Endothelial cell of umbilical vein (primary cell): ENCODE data around the gene TM9SF4. TPM values are rescaled to one million over a fixed set of nuclear protein-coding genes. Genes with fewer than 3 reads are reported as not detected.

Source experiments
- BruUV-seq: library from RNA; stranded (reverse); fragments of 400-500 nt; replicated peaks from 2 replicates; lab custom pipeline; 2021; lab: Mats Ljungman, UMichigan
- CTCF ChIA-PET: fragments of 300-600, 350-600 bp; sonication (Branson Sonifier 250); formaldehyde crosslinking; loops from one replicate; lab custom pipeline; 2021; ENCODE audit warnings: antibody characterized with exemption, inconsistent platforms; lab: Charles Lee
- POLR2A ChIA-PET: fragments of 300-600, 350-600 bp; sonication (Branson Sonifier 250); formaldehyde crosslinking; loops from one replicate; lab custom pipeline; 2021; ENCODE audit warnings: antibody characterized with exemption, inconsistent platforms; lab: Charles Lee
- DNase-seq: peaks from one replicate; pipeline ENCODE4 v3.0.0-alpha.2; 2011; ENCODE audit warnings: low read depth, low spot score
- FAIRE-seq: peaks from 2 replicates; lab custom pipeline; 2011; peaks lifted over from hg19 to GRCh38; lab: Jason Lieb, UNC
- H2AFZ ChIP-seq: 2 replicates; pipeline ENCODE4 v1.6.0; 2012; ENCODE audit warnings: low read depth, low read length, control low read depth, inconsistent platforms
- H3K27ac ChIP-seq: 2 replicates; pipeline ENCODE4 v1.5.1; 2011; ENCODE audit warnings: low read depth, mild to moderate bottlenecking, control low read depth, low read length, moderate library complexity; ENCODE audit not compliant: insufficient read depth
- H3K27me3 ChIP-seq, 2 experiments: 2 replicates each; pipeline versions ENCODE4 v1.6.0 to v1.6.1; 2011; ENCODE audit warnings: low read length in 2 of 2, mixed read lengths in 1 of 2; ENCODE audit not compliant: control insufficient read depth in 2 of 2, insufficient read depth in 2 of 2
- H3K36me3 ChIP-seq, 2 experiments: 2 replicates in 1 of 2; 3 replicates in 1 of 2; pipeline ENCODE4 v1.5.1; 2011; ENCODE audit warnings: low read length in 2 of 2, mild to moderate bottlenecking in 1 of 2, moderate library complexity in 1 of 2; ENCODE audit not compliant: control insufficient read depth in 2 of 2, insufficient read depth in 2 of 2; ENCODE audit errors: extremely low read depth in 1 of 2
- H3K4me1 ChIP-seq: 3 replicates; pipeline ENCODE4 v1.5.1; 2011; ENCODE audit warnings: mild to moderate bottlenecking, low read length; ENCODE audit not compliant: control insufficient read depth, insufficient read depth; ENCODE audit errors: extremely low read depth
- H3K4me2 ChIP-seq: 2 replicates; pipeline ENCODE4 v1.6.1; 2011; ENCODE audit warnings: low read length, control low read depth, mixed read lengths; ENCODE audit not compliant: insufficient read depth
- H3K4me3 ChIP-seq, 3 experiments: fragments of 200-600 bp in 1 of 3; sonication (generic), shearing (Covaris generic) in 1 of 3; replicated peaks in 1 of 3; 2 replicates each; pipeline ENCODE4 v1.5.1; 2011 to 2016; ENCODE audit warnings: control low read depth in 3 of 3, low read length in 3 of 3, mild to moderate bottlenecking in 2 of 3, inconsistent platforms in 1 of 3, low read depth in 1 of 3, moderate library complexity in 1 of 3; ENCODE audit not compliant: insufficient read depth in 1 of 3
- H3K79me2 ChIP-seq: 2 replicates; pipeline ENCODE4 v1.6.0; 2012; ENCODE audit warnings: low read length, inconsistent platforms; ENCODE audit not compliant: control insufficient read depth, insufficient read depth
- H3K9ac ChIP-seq: replicated peaks from 2 replicates; pipeline ENCODE3; 2011; ENCODE audit warnings: low read length, control low read depth; ENCODE audit not compliant: insufficient read depth; ENCODE audit errors: extremely low read depth
- H3K9me1 ChIP-seq: replicated peaks from 3 replicates; pipeline ENCODE4 v1.6.0; 2011; ENCODE audit warnings: mild to moderate bottlenecking, low read length; ENCODE audit not compliant: control insufficient read depth, insufficient read depth; ENCODE audit errors: extremely low read depth
- H3K9me3 ChIP-seq: replicated peaks from 2 replicates; pipeline ENCODE4 v1.5.1; 2012; ENCODE audit warnings: low read length, inconsistent platforms; ENCODE audit not compliant: control insufficient read depth, insufficient read depth
- H4K20me1 ChIP-seq: replicated peaks from 2 replicates; pipeline ENCODE3; 2011; ENCODE audit warnings: mild to moderate bottlenecking, low read length; ENCODE audit not compliant: control insufficient read depth, insufficient read depth; ENCODE audit errors: extremely low read depth
- EZH2 ChIP-seq: IDR thresholded peaks from 2 replicates; pipeline ENCODE4 v1.6.1; 2012; ENCODE audit warnings: borderline replicate concordance, low read depth, mild to moderate bottlenecking, moderate library complexity, low read length, inconsistent platforms; ENCODE audit not compliant: severe bottlenecking
- FOS ChIP-seq: IDR thresholded peaks from 2 replicates; pipeline ENCODE4 v1.6.1; 2011; ENCODE audit warnings: mild to moderate bottlenecking, low read length, moderate library complexity, borderline replicate concordance; ENCODE audit not compliant: insufficient read depth
- GATA2 ChIP-seq: IDR thresholded peaks from 2 replicates; pipeline ENCODE4 v1.7.0; 2011; ENCODE audit warnings: low read depth, mild to moderate bottlenecking, moderate library complexity, mixed read lengths, low read length; ENCODE audit not compliant: insufficient read length, insufficient read depth
- JUN ChIP-seq: IDR thresholded peaks from 2 replicates; pipeline ENCODE4 v1.6.1; 2011; ENCODE audit warnings: borderline replicate concordance, low read depth; ENCODE audit not compliant: insufficient read length, insufficient read depth
- MYC ChIP-seq: IDR thresholded peaks from one replicate; pipeline ENCODE4 v1.6.1; 2011; ENCODE audit warnings: mild to moderate bottlenecking, low read depth, low read length
- POLR2A ChIP-seq: IDR thresholded peaks from 2 replicates; pipeline ENCODE4 v1.6.1; 2012; ENCODE audit warnings: low read depth, mild to moderate bottlenecking, control low read depth, low read length
- POLR2AphosphoS5 ChIP-seq: IDR thresholded peaks from 2 replicates; pipeline ENCODE4 v1.6.1; 2012; ENCODE audit warnings: low read depth, mild to moderate bottlenecking, control low read depth, low read length, moderate library complexity; ENCODE audit not compliant: insufficient read depth
- dilution Hi-C: fragments of 300-500 bp; cut with MboI; formaldehyde crosslinking; loops from one replicate; pipeline ENCODE4 v1.15.0; 2019; ENCODE audit warnings: low sequenced_read_pairs; ENCODE audit not compliant: extremely low pct_ligation_motif_present
- intact Hi-C: fragments of 100-400 bp; cut with micrococcal nuclease; formaldehyde crosslinking; loops from one replicate; pipeline ENCODE4 v1.10.0; 2022
- polyA plus RNA-seq, 4 experiments: library from polyadenylated mRNA; depleted of rRNA in 3 of 4; stranded (reverse) in 3 of 4; unstranded in 1 of 4; fragments of >200 nt; gene quantifications; 2 replicates each; pipeline versions ENCODE4 v1.2.1 to v1.2.3, GENCODE V29; 2011 to 2012; ENCODE audit warnings: missing spikeins in 1 of 4
- total RNA-seq: library from RNA; stranded (reverse); gene quantifications from 2 replicates; pipeline ENCODE4 v1.2.3, GENCODE V29; 2021
- TF ChIP-seq, protein P1 (sequence below), 2 donors: IDR thresholded peaks; 1 replicate in 1 of 2; 2 replicates in 1 of 2; pipeline ENCODE4 v1.5.1; 2011; ENCODE audit warnings: low read length in 2 of 2, mild to moderate bottlenecking in 2 of 2, moderate library complexity in 2 of 2, control low read depth in 1 of 2, inconsistent platforms in 1 of 2, low read depth in 1 of 2; ENCODE audit not compliant: insufficient read depth in 1 of 2; ENCODE audit errors: extremely low read depth in 1 of 2

Gene TM9SF4
- total and polyA plus RNA-seq, 2 donors (not counting 3 experiments of a cell fraction or from before 2014, with no cell fraction given), result 46.4 to 61.9 TPM

DNA sequence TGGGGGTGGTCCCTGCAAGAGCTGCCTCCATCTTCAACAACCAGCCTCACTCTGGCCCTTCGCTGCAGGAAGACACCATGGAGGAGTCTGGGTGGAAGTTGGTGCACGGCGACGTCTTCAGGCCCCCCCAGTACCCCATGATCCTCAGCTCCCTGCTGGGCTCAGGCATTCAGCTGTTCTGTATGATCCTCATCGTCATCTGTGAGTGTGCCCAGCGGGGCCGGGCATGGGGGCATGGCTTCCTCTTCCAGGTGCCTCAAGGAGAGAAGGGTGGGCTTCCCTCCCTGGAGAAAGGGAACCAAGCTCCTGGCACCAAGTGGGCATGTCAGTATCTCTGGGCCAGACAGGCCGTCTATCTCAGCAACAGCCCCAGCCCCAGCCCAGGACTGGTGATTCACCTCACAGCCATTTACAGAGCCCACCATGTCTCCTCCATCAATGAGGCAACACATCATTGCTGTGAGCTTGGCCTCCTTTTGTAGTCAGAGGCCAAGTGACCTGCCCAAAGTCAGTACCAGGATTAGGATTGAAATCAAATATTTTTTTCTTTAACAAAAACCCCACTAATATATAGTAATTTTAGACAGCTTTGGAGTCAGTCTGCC, 40.2 kb downstream of the TM9SF4 start:
- Histone ChIP-seq H3K36me3 (peaks cover 6 to 42% of the 10 kb centered on the region in 2 experiments), H3K4me1 (peaks cover 14% of the 10 kb centered on the region), H3K79me2 (no peaks in the 10 kb centered on the region), H3K4me2 (no peak overlapping the region), H3K27ac (no peak overlapping the region), H3K9me3 (no peaks in the 10 kb centered on the region), H3K27me3 (no peaks in the 10 kb centered on the region), H3K9me1 (no peaks in the 10 kb centered on the region), H2AFZ (no peak overlapping the region), H3K9ac (no peak overlapping the region), H3K4me3 (no peak overlapping the region), H4K20me1 (no peaks in the 10 kb centered on the region)
- CTCF ChIA-PET, result no interaction called here
- FAIRE-seq (no peak), DNase-seq (no peak)
- dilution Hi-C loops, result no loop called here
- intact Hi-C loops, result no loop called here
- BruUV-seq, result no TSS peak
- TF ChIP-seq, protein P1, sequence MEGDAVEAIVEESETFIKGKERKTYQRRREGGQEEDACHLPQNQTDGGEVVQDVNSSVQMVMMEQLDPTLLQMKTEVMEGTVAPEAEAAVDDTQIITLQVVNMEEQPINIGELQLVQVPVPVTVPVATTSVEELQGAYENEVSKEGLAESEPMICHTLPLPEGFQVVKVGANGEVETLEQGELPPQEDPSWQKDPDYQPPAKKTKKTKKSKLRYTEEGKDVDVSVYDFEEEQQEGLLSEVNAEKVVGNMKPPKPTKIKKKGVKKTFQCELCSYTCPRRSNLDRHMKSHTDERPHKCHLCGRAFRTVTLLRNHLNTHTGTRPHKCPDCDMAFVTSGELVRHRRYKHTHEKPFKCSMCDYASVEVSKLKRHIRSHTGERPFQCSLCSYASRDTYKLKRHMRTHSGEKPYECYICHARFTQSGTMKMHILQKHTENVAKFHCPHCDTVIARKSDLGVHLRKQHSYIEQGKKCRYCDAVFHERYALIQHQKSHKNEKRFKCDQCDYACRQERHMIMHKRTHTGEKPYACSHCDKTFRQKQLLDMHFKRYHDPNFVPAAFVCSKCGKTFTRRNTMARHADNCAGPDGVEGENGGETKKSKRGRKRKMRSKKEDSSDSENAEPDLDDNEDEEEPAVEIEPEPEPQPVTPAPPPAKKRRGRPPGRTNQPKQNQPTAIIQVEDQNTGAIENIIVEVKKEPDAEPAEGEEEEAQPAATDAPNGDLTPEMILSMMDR (IDR thresholded peaks at IDR 0.05; ENCODE audit: extremely low read depth in 1 of 2, insufficient read depth in 1 of 2, low read depth in 1 of 2, low read length in 2 of 2), result no peak
- no peak for TF ChIP-seq POLR2AphosphoS5
- no peak for TF ChIP-seq MYC
- no peak for TF ChIP-seq GATA2
- no peak for TF ChIP-seq JUN
- no peak for TF ChIP-seq FOS
- no peak for TF ChIP-seq EZH2
- no peak for TF ChIP-seq POLR2A
- POLR2A ChIA-PET, result interaction anchor here (0.6 kb wide), 1 partner anchor 31 kb away, joined by 3 read pairs; no protein-coding TSS in a partner anchor
